Transverse colon (tissue), 4 donors: ENCODE results near the gene SPANXD.

ENCODE experiments used
- CTCF ChIP-seq, 5 experiments: fragments of 200-600 bp in 3 of 5; fragments of 450-650 bp in 2 of 5; sonication (generic) in 3 of 5; IDR thresholded peaks; 1 replicate in 2 of 5; 2 replicates in 3 of 5; pipeline ENCODE4 v1.5.1; 2016 to 2017; ENCODE audit warnings: antibody characterized with exemption in 5 of 5, inconsistent platforms in 3 of 5, mild to moderate bottlenecking in 2 of 5, moderate library complexity in 1 of 5
- EP300 ChIP-seq: sonication (generic); formaldehyde crosslinking; IDR thresholded peaks from one replicate; pipeline ENCODE4 v1.6.1; 2017; ENCODE audit warnings: antibody characterized with exemption, low read depth
- POLR2A ChIP-seq: fragments of 450-650 bp; IDR thresholded peaks from one replicate; pipeline ENCODE4 v1.6.1; 2016; ENCODE audit warnings: antibody characterized with exemption, mild to moderate bottlenecking, moderate library complexity
- POLR2AphosphoS5 ChIP-seq, 3 donors: sonication (generic); formaldehyde crosslinking; IDR thresholded peaks; one replicate each; pipeline ENCODE4 v1.6.1; 2016; ENCODE audit warnings: antibody characterized with exemption in 3 of 3

GRCh38 chrX:141733371-141733770 is 34.8 kb upstream of the SPANXD start:
- TF ChIP-seq CTCF (IDR thresholded peaks at IDR 0.05): no peak
- TF ChIP-seq POLR2AphosphoS5 (IDR thresholded peaks at IDR 0.05): no peak
- TF ChIP-seq POLR2A: no peak
- TF ChIP-seq EP300: no peak
